Left hindlimb (tissue), 1 donor: ENCODE measurements around the gene MRPS31.
"Not testable (repeated sequence)": the region's sequence is repeated elsewhere in the genome, so short reads cannot be mapped to it uniquely, and the experiment has no call there.

Source experiments
- DNase-seq: peaks from one replicate; pipeline ENCODE4 v3.0.0-alpha.2; 2018

MRPS31 gene

GRCh38 chr13:40789275-40790153, 18.5 kb upstream of the MRPS31 start, which contains the start of gene SLC25A15:
TSS of gene SLC25A15 (plus strand) at chr13:40789611. CDS start at chr13:40793227, 3,616 bp downstream.
- DNase-seq: peak; percentile 87

GRCh38 chr13:40788540-40789274, 17.7 kb upstream of the MRPS31 start:
- DNase-seq: not testable (repeated sequence)

GRCh38 chr13:40787062-40787461, 16.1 kb upstream of the MRPS31 start:
- no peak for DNase-seq

- no peak for DNase-seq
Measured at GRCh38 chr13:40786568-40786996, 15.6 kb upstream of the MRPS31 start.

GRCh38 chr13:40784540-40784939, 13.6 kb upstream of the MRPS31 start:
- no peak for DNase-seq

GRCh38 chr13:40782971-40783370, 12.0 kb upstream of the MRPS31 start:
- not testable (repeated sequence) for DNase-seq

GRCh38 chr13:40781717-40782116, 10.7 kb upstream of the MRPS31 start:
- DNase-seq: no peak

- no peak for DNase-seq
Measured at GRCh38 chr13:40780822-40781401, 9.9 kb upstream of the MRPS31 start.

- no peak for DNase-seq
Measured at GRCh38 chr13:40779796-40780285, 8.9 kb upstream of the MRPS31 start.

- no peak for DNase-seq
Measured at GRCh38 chr13:40779049-40779448, 8.1 kb upstream of the MRPS31 start.

- DNase-seq: no peak
Measured at GRCh38 chr13:40777809-40778175, 6.8 kb upstream of the MRPS31 start.

GRCh38 chr13:40777166-40777808, 6.3 kb upstream of the MRPS31 start:
- no peak for DNase-seq

- DNase-seq: no peak
Measured at GRCh38 chr13:40776681-40777165, 5.7 kb upstream of the MRPS31 start.

- DNase-seq: no peak
Measured at GRCh38 chr13:40776232-40776631, 5.2 kb upstream of the MRPS31 start.

GRCh38 chr13:40774672-40775071, 3.7 kb upstream of the MRPS31 start:
- DNase-seq: no peak

- no peak for DNase-seq
Measured at GRCh38 chr13:40772765-40773473, 1.9 kb upstream of the MRPS31 start.

- no peak for DNase-seq
Measured at GRCh38 chr13:40770609-40770933, 419 bp downstream of the MRPS31 start.

GRCh38 chr13:40769970-40770369, 1.0 kb downstream of the MRPS31 start:
- DNase-seq: no peak

- DNase-seq: no peak
Measured at GRCh38 chr13:40765602-40766001, 5.4 kb downstream of the MRPS31 start.

GRCh38 chr13:40764587-40765403, 6.2 kb downstream of the MRPS31 start:
- DNase-seq: no peak

GRCh38 chr13:40762849-40763248, 8.1 kb downstream of the MRPS31 start:
- no peak for DNase-seq
